HCT116 (cell line): ENCODE measurements around the gene SUV39H1. TPM values are rescaled to one million over a fixed set of nuclear protein-coding genes. Genes with fewer than 3 reads are reported as not detected.
A peak's percentile ranks its signal among the peaks of the same experiment; 100 is the strongest.

Source experiments
- ATAC-seq: fragments of 200-7000 bp; cut with Tn5 transposase; 2 replicates; pipeline ENCODE4 v1.9.1; 2020; ENCODE audit warnings: mild to moderate bottlenecking, moderate library complexity
- Bru-seq: library from RNA; stranded (reverse); fragments of 400-500 nt; gene quantifications from one replicate; lab custom pipeline; 2021; lab: Mats Ljungman, UMichigan
- BruChase-seq, 2 experiments: library from RNA; stranded (reverse); fragments of 400-500 nt; gene quantifications; one replicate each; lab custom pipeline; 2021; lab: Mats Ljungman, UMichigan
- BruUV-seq: library from RNA; stranded (reverse); fragments of 400-500 nt; replicated peaks from 2 replicates; lab custom pipeline; 2021; lab: Mats Ljungman, UMichigan
- CTCF ChIA-PET: fragments of 300-600 bp; sonication (Branson Sonifier 250); formaldehyde crosslinking; loops from one replicate; lab custom pipeline; 2021; ENCODE audit warnings: antibody characterized with exemption; lab: Charles Lee
- POLR2A ChIA-PET: fragments of 300-600, 350-600 bp; sonication (Branson Sonifier 250); formaldehyde crosslinking; loops from one replicate; lab custom pipeline; 2021; ENCODE audit warnings: antibody characterized with exemption; lab: Charles Lee
- RAD21 ChIA-PET, 2 experiments: fragments of 300-600 bp; sonication (Branson Sonifier 250); formaldehyde crosslinking; loops; one replicate each; lab custom pipeline; 2023; ENCODE audit warnings: low total read pairs in 2 of 2; ENCODE audit not compliant: uncharacterized antibody in 2 of 2, unreplicated experiment in 2 of 2, low non-redundant PET in 1 of 2; lab: Charles Lee
- DNase-seq: peaks from one replicate; pipeline ENCODE4 v3.0.0-alpha.2; 2010; ENCODE audit warnings: low read depth, low spot score
- H2AFZ ChIP-seq: fragments of 200-600 bp; shearing (Covaris generic), sonication (generic); 2 replicates; pipeline ENCODE4 v1.6.1; 2017; ENCODE audit warnings: low read depth, mixed run types, mixed read lengths, antibody characterized with exemption, low read length; ENCODE audit not compliant: poor library complexity, severe bottlenecking
- H3K27ac ChIP-seq: 2 replicates; pipeline ENCODE4 v1.5.1; 2012; ENCODE audit warnings: low read depth, low read length
- H3K27me3 ChIP-seq: fragments of 200-600 bp; sonication (generic); 2 replicates; pipeline ENCODE4 v1.6.1; 2016; ENCODE audit warnings: mixed run types, low read length, mixed read lengths; ENCODE audit not compliant: insufficient read depth
- H3K36me3 ChIP-seq, 2 experiments: fragments of 200-500 bp in 1 of 2; fragments of 200-600 bp in 1 of 2; sonication (Bioruptor generic) in 1 of 2; sonication (generic) in 1 of 2; 2 replicates each; pipeline versions ENCODE4 v1.5.1 to v1.6.1; 2014 to 2016; ENCODE audit warnings: low read length in 2 of 2, inconsistent platforms in 1 of 2, mixed read lengths in 1 of 2, mixed run types in 1 of 2; ENCODE audit not compliant: insufficient read depth in 2 of 2, control insufficient read depth in 1 of 2
- H3K4me1 ChIP-seq, 2 experiments: fragments of 200-600 bp in 1 of 2; sonication (generic) in 1 of 2; 2 replicates each; pipeline versions ENCODE4 v1.5.1 to v1.6.1; 2012 to 2017; ENCODE audit warnings: low read length in 2 of 2, inconsistent platforms in 1 of 2, mild to moderate bottlenecking in 1 of 2, mixed read lengths in 1 of 2, mixed run types in 1 of 2, moderate library complexity in 1 of 2; ENCODE audit not compliant: insufficient read depth in 2 of 2, control insufficient read depth in 1 of 2
- H3K4me2 ChIP-seq: fragments of 200-600 bp; sonication (generic); 2 replicates; pipeline ENCODE4 v1.6.1; 2017; ENCODE audit warnings: mixed run types, low read length, mixed read lengths
- H3K4me3 ChIP-seq, 2 experiments: fragments of 200-600 bp in 1 of 2; sonication (generic) in 1 of 2; replicated peaks in 1 of 2; 2 replicates each; pipeline ENCODE4 v1.5.1; 2011 to 2016; ENCODE audit warnings: low read length in 2 of 2, control low read depth in 1 of 2, low read depth in 1 of 2, mild to moderate bottlenecking in 1 of 2, mixed read lengths in 1 of 2, mixed run types in 1 of 2
- H3K79me2 ChIP-seq: fragments of 200-600 bp; sonication (generic); 2 replicates; pipeline ENCODE4 v1.6.1; 2017; ENCODE audit warnings: mild to moderate bottlenecking, mixed run types, low read length, moderate library complexity, mixed read lengths; ENCODE audit not compliant: insufficient read depth
- H3K9ac ChIP-seq: fragments of 200-600 bp; sonication (generic); 2 replicates; pipeline ENCODE4 v1.6.1; 2016; ENCODE audit warnings: low read length, mixed read lengths
- H3K9me2 ChIP-seq: fragments of 200-600 bp; sonication (generic), shearing (Covaris generic); 2 replicates; pipeline ENCODE4 v1.6.1; 2017; ENCODE audit warnings: mixed run types, mild to moderate bottlenecking, moderate library complexity; ENCODE audit not compliant: insufficient read depth
- H3K9me3 ChIP-seq, 2 experiments: fragments of 200-500 bp in 1 of 2; fragments of 200-600 bp in 1 of 2; sonication (Bioruptor generic) in 1 of 2; sonication (generic) in 1 of 2; 2 replicates each; pipeline ENCODE4 v1.6.1; 2014 to 2017; ENCODE audit warnings: low read length in 2 of 2, mixed read lengths in 2 of 2, inconsistent platforms in 1 of 2, low read depth in 1 of 2, mild to moderate bottlenecking in 1 of 2, mixed run types in 1 of 2, moderate library complexity in 1 of 2; ENCODE audit not compliant: control insufficient read depth in 1 of 2, insufficient read depth in 1 of 2
- H4K20me1 ChIP-seq: fragments of 200-600 bp; sonication (generic), shearing (Covaris generic); 2 replicates; pipeline ENCODE4 v1.6.1; 2017; ENCODE audit warnings: mixed run types, mild to moderate bottlenecking, moderate library complexity; ENCODE audit not compliant: insufficient read depth
- CEBPB ChIP-seq: IDR thresholded peaks from 2 replicates; pipeline ENCODE4 v1.6.1; 2012; ENCODE audit warnings: low read depth
- EGR1 ChIP-seq: IDR thresholded peaks from 2 replicates; pipeline ENCODE4 v1.6.1; 2012; ENCODE audit warnings: low read depth
- EZH2 ChIP-seq: fragments of 200-600 bp; sonication (generic); IDR thresholded peaks from 2 replicates; pipeline ENCODE4 v1.6.1; 2017; ENCODE audit warnings: antibody characterized with exemption, mixed run types
- POLR2A ChIP-seq: IDR thresholded peaks from 2 replicates; pipeline ENCODE4 v1.7.0; 2011; ENCODE audit warnings: borderline replicate concordance; ENCODE audit not compliant: insufficient read depth, insufficient read length; ENCODE audit errors: extremely low read depth
- POLR2AphosphoS5 ChIP-seq: IDR thresholded peaks from 2 replicates; pipeline ENCODE4 v1.6.1; 2011; ENCODE audit warnings: mild to moderate bottlenecking, low read depth, low read length, moderate library complexity
- RAD21 ChIP-seq: IDR thresholded peaks from 2 replicates; pipeline ENCODE4 v1.6.1; 2012; ENCODE audit warnings: low read depth, mild to moderate bottlenecking
- REST ChIP-seq: IDR thresholded peaks from 2 replicates; pipeline ENCODE4 v1.6.1; 2012; ENCODE audit warnings: low read depth
- SIN3A ChIP-seq: IDR thresholded peaks from 2 replicates; pipeline ENCODE4 v1.6.1; 2012; ENCODE audit warnings: low read depth
- SP1 ChIP-seq: IDR thresholded peaks from 2 replicates; pipeline ENCODE4 v1.6.1; 2012; ENCODE audit warnings: low read depth
- YY1 ChIP-seq: IDR thresholded peaks from 2 replicates; pipeline ENCODE4 v1.6.1; 2011; ENCODE audit warnings: low read length, low read depth, moderate library complexity, mild to moderate bottlenecking; ENCODE audit not compliant: insufficient replicate concordance; ENCODE audit errors: extremely low read depth
- ZBTB33 ChIP-seq: IDR thresholded peaks from 2 replicates; pipeline ENCODE4 v1.6.1; 2011; ENCODE audit warnings: mild to moderate bottlenecking, low read length, moderate library complexity; ENCODE audit not compliant: insufficient replicate concordance; ENCODE audit errors: extremely low read depth
- ZFX ChIP-seq: fragments of 450-650 bp; IDR thresholded peaks from 2 replicates; pipeline ENCODE4 v1.6.1; 2017
- intact Hi-C: fragments of 100-400 bp; cut with micrococcal nuclease; formaldehyde crosslinking; loops from 2 replicates; pipeline ENCODE4 v1.10.0; 2022
- long read RNA-seq: library from polyadenylated mRNA; unstranded; transcript quantifications from one replicate; pipeline ENCODE4 v2.0.0, GENCODE V29; 2021; ENCODE audit not compliant: unreplicated experiment
- polyA plus RNA-seq: library from polyadenylated mRNA; unstranded; fragments of >200 nt; gene quantifications from 2 replicates; pipeline ENCODE4 v1.2.1, GENCODE V29; 2012; ENCODE audit warnings: missing spikeins
- total RNA-seq: library from RNA; stranded (reverse); gene quantifications from one replicate; pipeline ENCODE4 v1.2.1, GENCODE V29; 2021; ENCODE audit not compliant: unreplicated experiment
- TF ChIP-seq, protein P1 (sequence below), 3 experiments: fragments of 200-600 bp in 1 of 3; sonication (generic) in 1 of 3; IDR thresholded peaks in 2 of 3; conservative IDR thresholded peaks in 1 of 3; 2 replicates each; pipeline ENCODE4 v1.5.1; 2012 to 2017; ENCODE audit warnings: low read depth in 2 of 3, low read length in 2 of 3, antibody characterized with exemption in 1 of 3, borderline replicate concordance in 1 of 3, control low read depth in 1 of 3, mild to moderate bottlenecking in 1 of 3, mixed read lengths in 1 of 3, mixed run types in 1 of 3, moderate library complexity in 1 of 3; ENCODE audit not compliant: insufficient read depth in 1 of 3

SUV39H1 gene, protein sequence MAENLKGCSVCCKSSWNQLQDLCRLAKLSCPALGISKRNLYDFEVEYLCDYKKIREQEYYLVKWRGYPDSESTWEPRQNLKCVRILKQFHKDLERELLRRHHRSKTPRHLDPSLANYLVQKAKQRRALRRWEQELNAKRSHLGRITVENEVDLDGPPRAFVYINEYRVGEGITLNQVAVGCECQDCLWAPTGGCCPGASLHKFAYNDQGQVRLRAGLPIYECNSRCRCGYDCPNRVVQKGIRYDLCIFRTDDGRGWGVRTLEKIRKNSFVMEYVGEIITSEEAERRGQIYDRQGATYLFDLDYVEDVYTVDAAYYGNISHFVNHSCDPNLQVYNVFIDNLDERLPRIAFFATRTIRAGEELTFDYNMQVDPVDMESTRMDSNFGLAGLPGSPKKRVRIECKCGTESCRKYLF
- total RNA-seq (16.3 TPM), Bru-seq, nascent RNA (percentile 58 among the genes with signal in this experiment), BruChase-seq, experiment 1, labeled RNA remaining after a 6-hour chase (percentile 47 among the genes with signal in this experiment), BruChase-seq, experiment 2, labeled RNA remaining after a 2-hour chase (percentile 68 among the genes with signal in this experiment)
- 13.1 and 14.2 TPM in 2 replicates for polyA plus RNA-seq
- long read RNA-seq, transcript SUV39H1-202 (6 exons, 2,871 nt), result major isoform, 14 of 36 reads
- long read RNA-seq, partial matches to known transcripts, result 4 of 36 reads
- long read RNA-seq, other reads (novel, unspliced or antisense), result 15 of 36 reads

GRCh38 chrX:48696301-48696908, at the start of gene SUV39H1:
TSS of gene SUV39H1 (plus strand) at chrX:48696734. CDS start at chrX:48696785, 51 bp downstream.
- H4K20me1 ChIP-seq, result no peaks in the 10 kb centered on the region
- H3K27me3 ChIP-seq, result no peaks in the 10 kb centered on the region
- ChIA-PET CTCF (no interaction called here), RAD21 (no interaction called here), POLR2A (interaction anchor here (1.3 kb wide), 1 partner anchor 105 kb away, joined by 3 read pairs; the partner anchor contains the start of gene HDAC6)
- intact Hi-C loops, result no loop called here
- H3K27ac ChIP-seq, result peak within 1 kb of the TSS; percentile 72
- no peak within 1 kb of the TSS for H2AFZ ChIP-seq
- H3K4me3 ChIP-seq, result peak within 1 kb of the TSS; percentile 69 to 73
- H3K79me2 ChIP-seq, result peaks cover 30% of the 10 kb centered on the region
- peak; percentile 64 for DNase-seq
- H3K4me1 ChIP-seq, result peaks cover 4 to 15% of the 10 kb centered on the region in 2 experiments
- H3K4me2 ChIP-seq, result peak within 1 kb of the TSS; percentile 91
- TF ChIP-seq SP1 (no peak; the same call in 1 of the 2 replicates), EGR1 (no peak), REST (no peak), POLR2AphosphoS5 (peak; percentile 68), SIN3A (peak; percentile 57), POLR2A (peak; percentile 9), ZBTB33 (peak; percentile 88), YY1 (peak; percentile 78), ZFX (peak; percentile 57), CEBPB (no peak), RAD21 (no peak), EZH2 (no peak)
- TF ChIP-seq, protein P1, sequence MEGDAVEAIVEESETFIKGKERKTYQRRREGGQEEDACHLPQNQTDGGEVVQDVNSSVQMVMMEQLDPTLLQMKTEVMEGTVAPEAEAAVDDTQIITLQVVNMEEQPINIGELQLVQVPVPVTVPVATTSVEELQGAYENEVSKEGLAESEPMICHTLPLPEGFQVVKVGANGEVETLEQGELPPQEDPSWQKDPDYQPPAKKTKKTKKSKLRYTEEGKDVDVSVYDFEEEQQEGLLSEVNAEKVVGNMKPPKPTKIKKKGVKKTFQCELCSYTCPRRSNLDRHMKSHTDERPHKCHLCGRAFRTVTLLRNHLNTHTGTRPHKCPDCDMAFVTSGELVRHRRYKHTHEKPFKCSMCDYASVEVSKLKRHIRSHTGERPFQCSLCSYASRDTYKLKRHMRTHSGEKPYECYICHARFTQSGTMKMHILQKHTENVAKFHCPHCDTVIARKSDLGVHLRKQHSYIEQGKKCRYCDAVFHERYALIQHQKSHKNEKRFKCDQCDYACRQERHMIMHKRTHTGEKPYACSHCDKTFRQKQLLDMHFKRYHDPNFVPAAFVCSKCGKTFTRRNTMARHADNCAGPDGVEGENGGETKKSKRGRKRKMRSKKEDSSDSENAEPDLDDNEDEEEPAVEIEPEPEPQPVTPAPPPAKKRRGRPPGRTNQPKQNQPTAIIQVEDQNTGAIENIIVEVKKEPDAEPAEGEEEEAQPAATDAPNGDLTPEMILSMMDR (IDR thresholded peaks at IDR 0.05 in 2 of 3, conservative IDR thresholded peaks at IDR 0.05 in 1 of 3; ENCODE audit: borderline replicate concordance in 1 of 3, insufficient read depth in 1 of 3, low read depth in 2 of 3, low read length in 2 of 3), result no peak
- no peaks in the 10 kb centered on the region for H3K9me2 ChIP-seq
- BruUV-seq, result no TSS peak
- ATAC-seq, result peak; percentile 95
- H3K9me3 ChIP-seq, result no peaks in the 10 kb centered on the region
- peak within 1 kb of the TSS; percentile 67 for H3K9ac ChIP-seq
- H3K36me3 ChIP-seq, result peaks cover under 1 to 5% of the 10 kb centered on the region in 2 experiments; a peak in 2 of 4 replicates
